ENCODE data around the gene RPL6.
"Not testable (repeated sequence)": the region's sequence is repeated elsewhere in the genome, so short reads cannot be mapped to it uniquely, and the experiment has no call there.

RPL6 gene

DNA sequence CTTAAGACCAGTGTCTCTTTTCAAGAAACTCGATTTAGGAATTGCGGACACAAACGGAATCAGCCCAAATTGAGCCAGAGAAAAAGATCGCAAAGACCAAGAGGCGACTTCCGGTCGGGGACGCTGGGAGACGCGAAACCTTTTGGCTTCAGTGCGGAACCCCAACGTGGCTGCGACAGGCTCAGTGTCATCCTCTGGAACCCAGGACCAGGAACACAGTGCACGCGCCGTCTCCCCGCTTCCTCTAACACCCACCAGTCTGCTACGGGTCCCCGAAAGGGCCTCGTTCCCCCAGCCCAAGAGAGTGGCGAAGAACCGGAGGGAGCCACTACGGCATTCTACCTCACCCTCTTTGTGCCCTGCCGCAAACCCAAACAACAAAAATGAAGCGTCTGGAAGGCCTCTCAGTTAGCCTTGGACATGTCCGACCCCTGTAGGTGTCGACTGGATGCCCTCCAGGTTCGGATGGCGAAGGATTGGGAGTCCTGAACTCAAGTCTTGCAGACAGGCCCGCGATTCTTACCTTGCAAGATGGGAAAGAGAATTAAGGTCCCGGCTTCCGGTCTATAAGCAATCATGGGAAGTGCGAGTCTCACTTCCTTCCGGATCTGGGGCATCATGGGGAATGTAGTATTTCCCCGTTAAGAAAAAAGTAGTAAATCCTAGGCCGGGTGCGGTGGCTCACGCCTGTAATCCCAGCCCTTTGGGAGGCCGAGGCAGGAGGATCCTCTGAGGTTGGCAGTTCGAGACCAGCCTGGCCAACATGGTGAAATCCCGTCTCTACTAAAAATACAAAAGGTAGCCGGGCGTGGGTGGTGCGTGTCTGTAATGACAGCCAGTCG is at the start of gene RPL6:
Gene RPL6 (minus strand): TSS at position 542 of the 842 bp plus-strand sequence. CDS start 949 bp downstream, outside the sequence.
- TF ChIP-seq POLR2A (IDR thresholded peaks at IDR 0.05; ENCODE audit: extremely low read depth, insufficient read length) (peak; percentile 99), MYC (IDR thresholded peaks at IDR 0.05; ENCODE audit: low read depth, low read length) (peak; percentile 89)
- TF ChIP-seq, protein P1, sequence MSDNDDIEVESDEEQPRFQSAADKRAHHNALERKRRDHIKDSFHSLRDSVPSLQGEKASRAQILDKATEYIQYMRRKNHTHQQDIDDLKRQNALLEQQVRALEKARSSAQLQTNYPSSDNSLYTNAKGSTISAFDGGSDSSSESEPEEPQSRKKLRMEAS (IDR thresholded peaks at IDR 0.05; ENCODE audit: low read depth, low read length) = peak; percentile 68
- TF ChIP-seq, protein P2, sequence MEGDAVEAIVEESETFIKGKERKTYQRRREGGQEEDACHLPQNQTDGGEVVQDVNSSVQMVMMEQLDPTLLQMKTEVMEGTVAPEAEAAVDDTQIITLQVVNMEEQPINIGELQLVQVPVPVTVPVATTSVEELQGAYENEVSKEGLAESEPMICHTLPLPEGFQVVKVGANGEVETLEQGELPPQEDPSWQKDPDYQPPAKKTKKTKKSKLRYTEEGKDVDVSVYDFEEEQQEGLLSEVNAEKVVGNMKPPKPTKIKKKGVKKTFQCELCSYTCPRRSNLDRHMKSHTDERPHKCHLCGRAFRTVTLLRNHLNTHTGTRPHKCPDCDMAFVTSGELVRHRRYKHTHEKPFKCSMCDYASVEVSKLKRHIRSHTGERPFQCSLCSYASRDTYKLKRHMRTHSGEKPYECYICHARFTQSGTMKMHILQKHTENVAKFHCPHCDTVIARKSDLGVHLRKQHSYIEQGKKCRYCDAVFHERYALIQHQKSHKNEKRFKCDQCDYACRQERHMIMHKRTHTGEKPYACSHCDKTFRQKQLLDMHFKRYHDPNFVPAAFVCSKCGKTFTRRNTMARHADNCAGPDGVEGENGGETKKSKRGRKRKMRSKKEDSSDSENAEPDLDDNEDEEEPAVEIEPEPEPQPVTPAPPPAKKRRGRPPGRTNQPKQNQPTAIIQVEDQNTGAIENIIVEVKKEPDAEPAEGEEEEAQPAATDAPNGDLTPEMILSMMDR (IDR thresholded peaks at IDR 0.05; ENCODE audit: low read depth, low read length) = no peak
- H3K4me3 ChIP-seq (ENCODE audit: low read depth, low read length) = peak within 1 kb of the TSS; percentile 77
- peak; percentile 98 for DNase-seq (ENCODE audit: low read depth)

GRCh38 chr12:112458751-112459150 is 49.3 kb upstream of the RPL6 start:
- DNase-seq (ENCODE audit: low read depth) = no peak
- H3K4me3 ChIP-seq (ENCODE audit: low read depth, low read length) = no peak overlapping the region
- TF ChIP-seq MYC (IDR thresholded peaks at IDR 0.05; ENCODE audit: low read depth, low read length) = no peak
- TF ChIP-seq, protein P1 (IDR thresholded peaks at IDR 0.05; ENCODE audit: low read depth, low read length) = no peak
- TF ChIP-seq, protein P2 (IDR thresholded peaks at IDR 0.05; ENCODE audit: low read depth, low read length) = no peak
- no peak for TF ChIP-seq POLR2A (IDR thresholded peaks at IDR 0.05; ENCODE audit: extremely low read depth, insufficient read length)

- no peak for DNase-seq (ENCODE audit: low read depth)
- TF ChIP-seq POLR2A (IDR thresholded peaks at IDR 0.05; ENCODE audit: extremely low read depth, insufficient read length) (no peak), MYC (IDR thresholded peaks at IDR 0.05; ENCODE audit: low read depth, low read length) (no peak)
- TF ChIP-seq, protein P2 (IDR thresholded peaks at IDR 0.05; ENCODE audit: low read depth, low read length) = no peak
- TF ChIP-seq, protein P1 (IDR thresholded peaks at IDR 0.05; ENCODE audit: low read depth, low read length) = no peak
- H3K4me3 ChIP-seq (ENCODE audit: low read depth, low read length) = no peak overlapping the region
Measured at GRCh38 chr12:112458330-112458729, 48.9 kb upstream of the RPL6 start.

- not testable (repeated sequence) for H3K4me3 ChIP-seq (ENCODE audit: low read depth, low read length); DNase-seq (ENCODE audit: low read depth)
Measured at GRCh38 chr12:112457142-112457541, 47.7 kb upstream of the RPL6 start.

DNA sequence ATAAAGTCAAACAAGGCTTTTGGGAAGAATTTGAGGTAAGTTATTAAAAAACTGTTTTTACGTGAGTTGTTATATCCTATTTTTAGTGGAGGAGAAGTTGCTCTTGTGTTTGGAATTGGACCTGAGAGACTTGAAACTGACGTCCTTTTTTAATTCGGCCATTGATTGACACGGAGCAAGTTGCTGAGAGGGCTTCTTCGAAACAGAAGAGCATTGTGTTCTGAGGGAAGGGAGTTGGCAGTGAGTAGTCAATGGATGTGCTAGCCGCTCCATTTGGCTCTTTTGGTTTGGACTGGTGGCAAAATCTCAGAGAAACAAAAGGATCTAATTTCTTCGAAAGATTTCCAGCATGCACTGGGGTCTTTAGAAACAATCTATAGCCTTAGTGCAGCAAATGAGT is 46.6 kb upstream of the RPL6 start:
- TF ChIP-seq POLR2A (IDR thresholded peaks at IDR 0.05; ENCODE audit: extremely low read depth, insufficient read length) = no peak
- TF ChIP-seq, protein P1 (IDR thresholded peaks at IDR 0.05; ENCODE audit: low read depth, low read length) = no peak
- TF ChIP-seq, protein P2 (IDR thresholded peaks at IDR 0.05; ENCODE audit: low read depth, low read length) = no peak
- no peak for TF ChIP-seq MYC (IDR thresholded peaks at IDR 0.05; ENCODE audit: low read depth, low read length)
- no peak overlapping the region for H3K4me3 ChIP-seq (ENCODE audit: low read depth, low read length)
- no peak for DNase-seq (ENCODE audit: low read depth)

GRCh38 chr12:112450725-112451124 is 41.3 kb upstream of the RPL6 start:
- TF ChIP-seq, protein P1 (IDR thresholded peaks at IDR 0.05; ENCODE audit: low read depth, low read length) = no peak
- TF ChIP-seq MYC (IDR thresholded peaks at IDR 0.05; ENCODE audit: low read depth, low read length) (no peak), POLR2A (IDR thresholded peaks at IDR 0.05; ENCODE audit: extremely low read depth, insufficient read length) (no peak)
- TF ChIP-seq, protein P2 (IDR thresholded peaks at IDR 0.05; ENCODE audit: low read depth, low read length) = no peak
- H3K4me3 ChIP-seq (ENCODE audit: low read depth, low read length) = no peak overlapping the region
- no peak for DNase-seq (ENCODE audit: low read depth)

DNA sequence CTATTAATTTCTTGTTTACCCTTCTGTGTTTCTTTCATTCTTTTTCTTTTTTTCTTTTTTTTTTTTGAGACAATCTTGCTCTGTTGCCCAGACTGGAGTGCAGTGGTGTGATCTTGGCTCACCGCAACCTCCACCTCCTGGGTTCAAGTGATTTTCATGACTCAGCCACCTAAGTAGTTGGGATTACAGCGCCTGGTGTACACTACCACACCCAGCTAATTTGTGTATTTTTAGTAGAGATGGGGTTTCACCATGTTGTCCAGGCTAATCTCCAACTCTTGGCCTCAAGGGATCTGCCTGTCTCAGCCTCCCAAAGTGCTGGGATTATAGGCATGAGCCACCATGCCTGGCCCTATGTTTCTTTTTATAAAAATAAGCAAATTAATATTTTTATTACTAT is 38.8 kb upstream of the RPL6 start:
- DNase-seq (ENCODE audit: low read depth); H3K4me3 ChIP-seq (ENCODE audit: low read depth, low read length): not testable (repeated sequence)
